ENCODE measurements around the gene PACS1. TPM values are rescaled to one million over a fixed set of nuclear protein-coding genes. Genes with fewer than 3 reads are reported as not detected.

Gene PACS1
- total and polyA plus RNA-seq, 2 donors (not counting 1 experiment from before 2014, with no cell fraction given) = 25.9 to 28.5 TPM

DNA sequence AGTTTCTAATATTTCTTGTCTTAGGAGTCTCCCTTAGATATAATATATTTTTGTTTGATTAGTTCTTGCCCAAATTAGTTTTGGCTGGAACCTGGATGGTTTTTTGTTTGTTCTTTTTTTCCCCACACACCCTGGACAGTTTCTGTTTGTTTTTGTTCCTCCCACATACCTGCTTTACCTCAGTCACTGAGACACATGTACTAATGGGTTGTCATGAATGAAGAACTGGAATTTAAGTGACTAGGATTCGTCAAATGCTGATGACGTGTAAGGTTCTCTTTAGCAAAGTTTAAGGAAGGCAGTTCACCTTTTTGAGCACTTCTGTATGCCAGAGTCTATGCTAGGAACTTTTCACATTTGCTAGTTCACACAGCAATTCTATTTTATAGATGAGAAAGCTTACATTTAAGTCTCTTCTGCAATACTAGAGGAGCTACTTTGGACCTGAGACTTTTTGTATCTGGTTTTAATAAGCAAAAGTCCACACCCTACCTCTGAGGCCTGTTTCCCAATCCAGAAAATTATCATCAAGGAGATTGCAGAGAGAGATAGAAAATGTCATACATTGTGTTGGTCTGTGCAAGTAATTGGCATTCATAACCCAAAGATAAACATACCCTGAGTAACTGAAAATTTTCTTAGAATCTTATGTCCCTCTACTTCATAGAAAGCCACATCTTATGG, 111.7 kb downstream of the PACS1 start:
- Histone ChIP-seq H3K27me3 (ENCODE audit: control insufficient read depth, insufficient read depth, low read length) (no peaks in the 10 kb centered on the region), H3K27ac (ENCODE audit: insufficient read depth, low read length) (no peak overlapping the region), H3K9ac (ENCODE audit: insufficient read depth, low read length) (no peak overlapping the region), H3K4me1 (ENCODE audit: control insufficient read depth, extremely low read depth, insufficient read depth, low read length) (no peaks in the 10 kb centered on the region), H2AFZ (ENCODE audit: low read length) (no peak overlapping the region), H3K4me2 (ENCODE audit: extremely low read depth, insufficient read depth, low read length) (no peak overlapping the region), H3K79me2 (ENCODE audit: control insufficient read depth, insufficient read depth, low read length) (no peaks in the 10 kb centered on the region), H4K20me1 (ENCODE audit: control insufficient read depth, extremely low read depth, insufficient read depth, low read length) (peaks cover 3% of the 10 kb centered on the region), H3K9me3 (ENCODE audit: control insufficient read depth, insufficient read depth, low read depth, low read length) (no peaks in the 10 kb centered on the region), H3K36me3 (ENCODE audit: control insufficient read depth, insufficient read depth, low read length) (no peaks in the 10 kb centered on the region), H3K4me3 (replicated peaks in 1 of 4; ENCODE audit: control extremely low read depth in 1 of 4, insufficient read depth in 1 of 4, low read depth in 3 of 4, low read length in 4 of 4) (no peak overlapping the region)
- DNase-seq (ENCODE audit: low read depth in 2 of 2) = no peak
- TF ChIP-seq, protein P1, sequence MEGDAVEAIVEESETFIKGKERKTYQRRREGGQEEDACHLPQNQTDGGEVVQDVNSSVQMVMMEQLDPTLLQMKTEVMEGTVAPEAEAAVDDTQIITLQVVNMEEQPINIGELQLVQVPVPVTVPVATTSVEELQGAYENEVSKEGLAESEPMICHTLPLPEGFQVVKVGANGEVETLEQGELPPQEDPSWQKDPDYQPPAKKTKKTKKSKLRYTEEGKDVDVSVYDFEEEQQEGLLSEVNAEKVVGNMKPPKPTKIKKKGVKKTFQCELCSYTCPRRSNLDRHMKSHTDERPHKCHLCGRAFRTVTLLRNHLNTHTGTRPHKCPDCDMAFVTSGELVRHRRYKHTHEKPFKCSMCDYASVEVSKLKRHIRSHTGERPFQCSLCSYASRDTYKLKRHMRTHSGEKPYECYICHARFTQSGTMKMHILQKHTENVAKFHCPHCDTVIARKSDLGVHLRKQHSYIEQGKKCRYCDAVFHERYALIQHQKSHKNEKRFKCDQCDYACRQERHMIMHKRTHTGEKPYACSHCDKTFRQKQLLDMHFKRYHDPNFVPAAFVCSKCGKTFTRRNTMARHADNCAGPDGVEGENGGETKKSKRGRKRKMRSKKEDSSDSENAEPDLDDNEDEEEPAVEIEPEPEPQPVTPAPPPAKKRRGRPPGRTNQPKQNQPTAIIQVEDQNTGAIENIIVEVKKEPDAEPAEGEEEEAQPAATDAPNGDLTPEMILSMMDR (conservative IDR thresholded peaks at IDR 0.05 in 1 of 2, IDR thresholded peaks at IDR 0.05 in 1 of 2; ENCODE audit: low read depth in 1 of 2, low read length in 2 of 2) = no peak
- TF ChIP-seq EZH2 (IDR thresholded peaks at IDR 0.05; ENCODE audit: low read length, missing control alignments) = no peak

DNA sequence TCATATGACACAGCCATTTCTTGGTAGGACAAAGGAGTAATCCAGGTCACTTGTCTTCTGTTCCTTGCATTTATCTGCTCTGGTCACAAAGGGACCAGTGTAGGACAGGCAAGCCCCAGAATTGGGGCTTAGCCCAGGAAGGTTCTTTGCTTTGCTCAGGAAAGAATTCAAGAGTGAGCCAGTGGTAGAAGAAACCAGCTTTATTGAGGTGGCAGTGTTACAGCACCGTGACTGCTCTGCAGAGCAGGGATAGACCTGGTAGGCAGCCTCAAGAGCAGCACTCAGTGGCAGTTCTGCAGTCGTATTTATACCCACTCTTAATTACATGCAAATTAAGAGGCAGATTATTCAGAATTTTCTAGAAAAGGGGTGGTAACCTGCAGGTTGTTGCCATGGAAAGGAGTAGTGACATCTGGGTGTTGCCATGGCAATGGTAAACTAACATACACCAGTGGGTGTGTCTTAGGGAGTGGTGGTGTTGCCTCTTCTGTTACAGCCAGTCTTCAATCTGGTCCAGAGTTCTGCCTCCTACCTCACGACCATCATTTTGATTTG, 113.5 kb downstream of the PACS1 start:
- no peaks in the 10 kb centered on the region for H3K36me3 ChIP-seq (ENCODE audit: control insufficient read depth, insufficient read depth, low read length)
- peaks cover 3% of the 10 kb centered on the region for H4K20me1 ChIP-seq (ENCODE audit: control insufficient read depth, extremely low read depth, insufficient read depth, low read length)
- no peaks in the 10 kb centered on the region for H3K27me3 ChIP-seq (ENCODE audit: control insufficient read depth, insufficient read depth, low read length)
- no peak overlapping the region for H3K4me2 ChIP-seq (ENCODE audit: extremely low read depth, insufficient read depth, low read length)
- H3K4me3 ChIP-seq (replicated peaks in 1 of 4; ENCODE audit: control extremely low read depth in 1 of 4, insufficient read depth in 1 of 4, low read depth in 3 of 4, low read length in 4 of 4) = no peak overlapping the region
- no peaks in the 10 kb centered on the region for H3K9me3 ChIP-seq (ENCODE audit: control insufficient read depth, insufficient read depth, low read depth, low read length)
- TF ChIP-seq EZH2 (IDR thresholded peaks at IDR 0.05; ENCODE audit: low read length, missing control alignments) = no peak
- TF ChIP-seq, protein P1 (conservative IDR thresholded peaks at IDR 0.05 in 1 of 2, IDR thresholded peaks at IDR 0.05 in 1 of 2; ENCODE audit: low read depth in 1 of 2, low read length in 2 of 2) = no peak
- H3K9ac ChIP-seq (ENCODE audit: insufficient read depth, low read length) = no peak overlapping the region
- no peak for DNase-seq (ENCODE audit: low read depth in 2 of 2)
- H3K79me2 ChIP-seq (ENCODE audit: control insufficient read depth, insufficient read depth, low read length) = no peaks in the 10 kb centered on the region
- H2AFZ ChIP-seq (ENCODE audit: low read length) = no peak overlapping the region
- H3K4me1 ChIP-seq (ENCODE audit: control insufficient read depth, extremely low read depth, insufficient read depth, low read length) = no peaks in the 10 kb centered on the region
- H3K27ac ChIP-seq (ENCODE audit: insufficient read depth, low read length) = no peak overlapping the region

DNA sequence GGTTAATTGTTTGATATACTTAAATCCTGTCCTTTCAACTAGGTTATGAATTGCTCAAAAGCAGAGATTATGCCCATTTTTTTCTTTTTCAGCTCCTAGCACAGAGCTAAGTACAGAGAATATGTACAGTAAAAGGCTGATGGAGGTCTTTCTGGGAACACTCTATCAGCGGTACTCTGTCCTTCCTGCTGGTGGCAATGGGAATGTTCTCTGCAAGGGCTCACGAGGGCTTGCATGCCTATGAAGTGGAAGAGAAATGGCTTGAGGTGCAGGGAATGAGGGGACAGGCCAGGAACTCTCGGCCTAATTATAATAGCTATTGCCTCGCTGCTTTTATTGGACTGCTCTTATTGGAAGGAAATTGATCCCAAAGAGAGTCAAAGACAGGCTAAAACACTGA, 114.7 kb downstream of the PACS1 start:
- Histone ChIP-seq H2AFZ (ENCODE audit: low read length) (no peak overlapping the region), H3K4me2 (ENCODE audit: extremely low read depth, insufficient read depth, low read length) (no peak overlapping the region), H3K36me3 (ENCODE audit: control insufficient read depth, insufficient read depth, low read length) (no peaks in the 10 kb centered on the region), H3K4me3 (replicated peaks in 1 of 4; ENCODE audit: control extremely low read depth in 1 of 4, insufficient read depth in 1 of 4, low read depth in 3 of 4, low read length in 4 of 4) (no peak overlapping the region), H3K27ac (ENCODE audit: insufficient read depth, low read length) (no peak overlapping the region), H3K9ac (ENCODE audit: insufficient read depth, low read length) (no peak overlapping the region), H3K4me1 (ENCODE audit: control insufficient read depth, extremely low read depth, insufficient read depth, low read length) (no peaks in the 10 kb centered on the region), H3K9me3 (ENCODE audit: control insufficient read depth, insufficient read depth, low read depth, low read length) (no peaks in the 10 kb centered on the region), H4K20me1 (ENCODE audit: control insufficient read depth, extremely low read depth, insufficient read depth, low read length) (no peaks in the 10 kb centered on the region), H3K79me2 (ENCODE audit: control insufficient read depth, insufficient read depth, low read length) (no peaks in the 10 kb centered on the region), H3K27me3 (ENCODE audit: control insufficient read depth, insufficient read depth, low read length) (no peaks in the 10 kb centered on the region)
- TF ChIP-seq EZH2 (IDR thresholded peaks at IDR 0.05; ENCODE audit: low read length, missing control alignments) = no peak
- TF ChIP-seq, protein P1 (conservative IDR thresholded peaks at IDR 0.05 in 1 of 2, IDR thresholded peaks at IDR 0.05 in 1 of 2; ENCODE audit: low read depth in 1 of 2, low read length in 2 of 2) = no peak
- DNase-seq (ENCODE audit: low read depth in 2 of 2) = no peak

All from fibroblast of lung (primary cell).